NCI-H2171 (cell line): ENCODE results near the gene RALGDS.
"Not testable (repeated sequence)": the region's sequence is repeated elsewhere in the genome, so short reads cannot be mapped to it uniquely, and the experiment has no call there.

Experiments used
- DNase-seq: peaks from one replicate; lab custom pipeline; 2025; lab: John Stamatoyannopoulos, UW

Gene RALGDS

DNA sequence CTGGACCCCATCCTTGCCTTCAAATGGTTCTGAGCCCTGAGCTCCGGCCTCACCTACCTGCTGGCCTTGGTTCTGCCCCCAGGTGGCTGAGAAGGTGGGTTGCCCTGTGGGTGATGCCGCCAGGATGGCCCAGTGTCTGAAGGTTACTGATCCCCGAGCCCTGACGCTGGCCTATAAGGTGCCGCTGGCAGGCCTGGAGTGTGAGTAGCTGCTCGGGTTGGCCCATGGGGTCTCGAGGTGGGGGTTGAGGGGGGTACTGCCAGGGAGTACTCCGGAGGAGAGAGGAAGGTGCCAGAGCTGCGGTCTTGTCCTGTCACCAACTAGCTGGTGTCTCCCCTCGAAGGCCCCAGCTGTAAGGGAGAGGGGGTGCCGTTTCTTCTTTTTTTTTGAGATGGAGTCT, 54.0 kb downstream of the RALGDS start:
- DNase-seq, result no peak

DNA sequence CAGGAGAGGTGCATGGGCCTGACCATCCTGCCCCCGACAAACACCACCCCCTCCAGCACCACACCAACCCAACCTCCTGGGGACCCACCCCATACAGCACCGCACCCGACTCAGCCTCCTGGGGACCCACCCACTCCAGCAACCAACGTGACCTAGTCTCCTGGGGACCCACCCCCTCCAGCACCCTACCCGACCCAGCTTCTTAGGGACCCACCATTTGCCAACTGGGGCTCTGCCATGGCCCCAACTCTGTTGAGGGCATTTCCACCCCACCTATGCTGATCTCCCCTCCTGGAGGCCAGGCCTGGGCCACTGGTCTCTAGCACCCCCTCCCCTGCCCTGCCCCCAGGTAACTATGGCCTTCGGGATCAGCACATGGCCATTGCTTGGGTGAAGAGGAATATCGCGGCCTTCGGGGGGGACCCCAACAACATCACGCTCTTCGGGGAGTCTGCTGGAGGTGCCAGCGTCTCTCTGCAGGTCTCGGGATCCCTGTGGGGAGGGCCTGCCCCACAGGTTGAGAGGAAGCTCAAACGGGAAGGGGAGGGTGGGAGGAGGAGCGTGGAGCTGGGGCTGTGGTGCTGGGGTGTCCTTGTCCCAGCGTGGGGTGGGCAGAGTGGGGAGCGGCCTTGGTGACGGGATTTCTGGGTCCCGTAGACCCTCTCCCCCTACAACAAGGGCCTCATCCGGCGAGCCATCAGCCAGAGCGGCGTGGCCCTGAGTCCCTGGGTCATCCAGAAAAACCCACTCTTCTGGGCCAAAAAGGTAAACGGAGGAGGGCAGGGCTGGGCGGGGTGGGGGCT, 54.7 kb downstream of the RALGDS start:
- no peak for DNase-seq

GRCh38 chr9:133065070-133065388, 56.0 kb downstream of the RALGDS start:
- no peak for DNase-seq

DNA sequence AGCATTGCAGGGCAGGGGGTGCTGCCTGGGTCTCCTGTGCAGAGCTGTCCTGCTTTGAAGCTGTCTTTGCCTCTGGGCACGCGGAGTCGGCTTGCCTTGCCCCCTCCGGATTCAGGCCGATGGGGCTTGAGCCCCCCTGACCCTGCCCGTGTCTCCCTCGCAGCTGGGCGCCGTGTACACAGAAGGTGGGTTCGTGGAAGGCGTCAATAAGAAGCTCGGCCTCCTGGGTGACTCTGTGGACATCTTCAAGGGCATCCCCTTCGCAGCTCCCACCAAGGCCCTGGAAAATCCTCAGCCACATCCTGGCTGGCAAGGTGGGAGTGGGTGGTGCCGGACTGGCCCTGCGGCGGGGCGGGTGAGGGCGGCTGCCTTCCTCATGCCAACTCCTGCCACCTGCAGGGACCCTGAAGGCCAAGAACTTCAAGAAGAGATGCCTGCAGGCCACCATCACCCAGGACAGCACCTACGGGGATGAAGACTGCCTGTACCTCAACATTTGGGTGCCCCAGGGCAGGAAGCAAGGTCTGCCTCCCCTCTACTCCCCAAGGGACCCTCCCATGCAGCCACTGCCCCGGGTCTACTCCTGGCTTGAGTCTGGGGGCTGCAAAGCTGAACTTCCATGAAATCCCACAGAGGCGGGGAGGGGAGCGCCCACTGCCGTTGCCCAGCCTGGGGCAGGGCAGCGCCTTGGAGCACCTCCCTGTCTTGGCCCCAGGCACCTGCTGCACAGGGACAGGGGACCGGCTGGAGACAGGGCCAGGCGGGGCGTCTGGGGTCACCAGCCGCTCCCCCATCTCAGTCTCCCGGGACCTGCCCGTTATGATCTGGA, 56.6 kb downstream of the RALGDS start:
- DNase-seq, result no peak

- no peak for DNase-seq
Measured at GRCh38 chr9:133063500-133064231, 57.4 kb downstream of the RALGDS start.

GRCh38 chr9:133063159-133063499, 57.9 kb downstream of the RALGDS start:
- DNase-seq, result no peak

- not testable (repeated sequence) for DNase-seq
Measured at GRCh38 chr9:133062569-133062968, 58.5 kb downstream of the RALGDS start.

- not testable (repeated sequence) for DNase-seq
Measured at GRCh38 chr9:133061764-133062145, 59.3 kb downstream of the RALGDS start, which contains the start of gene CEL. Gene CEL (plus strand): TSS chr9:133061981. CDS start chr9:133062003, 22 bp downstream.

DNA sequence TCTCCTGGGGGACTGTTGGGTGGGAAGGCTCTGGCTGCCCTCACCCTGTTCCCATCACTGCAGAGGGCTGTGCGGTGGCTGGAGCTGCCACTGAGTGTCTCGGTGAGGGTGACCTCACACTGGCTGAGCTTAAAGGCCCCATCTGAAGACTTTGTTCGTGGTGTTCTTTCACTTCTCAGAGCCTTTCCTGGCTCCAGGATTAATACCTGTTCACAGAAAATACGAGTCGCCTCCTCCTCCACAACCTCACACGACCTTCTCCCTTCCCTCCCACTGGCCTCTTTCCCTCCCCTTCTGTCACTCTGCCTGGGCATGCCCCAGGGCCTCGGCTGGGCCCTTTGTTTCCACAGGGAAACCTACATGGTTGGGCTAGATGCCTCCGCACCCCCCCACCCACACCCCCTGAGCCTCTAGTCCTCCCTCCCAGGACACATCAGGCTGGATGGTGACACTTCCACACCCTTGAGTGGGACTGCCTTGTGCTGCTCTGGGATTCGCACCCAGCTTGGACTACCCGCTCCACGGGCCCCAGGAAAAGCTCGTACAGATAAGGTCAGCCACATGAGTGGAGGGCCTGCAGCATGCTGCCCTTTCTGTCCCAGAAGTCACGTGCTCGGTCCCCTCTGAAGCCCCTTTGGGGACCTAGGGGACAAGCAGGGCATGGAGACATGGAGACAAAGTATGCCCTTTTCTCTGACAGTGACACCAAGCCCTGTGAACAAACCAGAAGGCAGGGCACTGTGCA, 59.8 kb downstream of the RALGDS start:
- peak; percentile 30 for DNase-seq

DNA sequence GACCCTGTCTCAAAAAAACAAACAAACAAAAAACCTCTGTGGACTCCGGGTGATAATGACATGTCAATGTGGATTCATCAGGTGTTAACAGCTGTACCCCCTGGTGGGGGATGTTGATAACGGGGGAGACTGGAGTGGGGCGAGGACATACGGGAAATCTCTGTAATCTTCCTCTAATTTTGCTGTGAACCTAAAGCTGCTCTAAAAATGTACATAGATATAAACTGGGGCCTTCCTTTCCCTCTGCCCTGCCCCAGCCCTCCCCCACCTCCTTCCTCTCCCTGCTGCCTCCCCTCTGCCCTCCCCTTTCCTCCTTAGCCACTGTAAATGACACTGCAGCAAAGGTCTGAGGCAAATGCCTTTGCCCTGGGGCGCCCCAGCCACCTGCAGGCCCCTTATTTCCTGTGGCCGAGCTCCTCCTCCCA, 60.6 kb downstream of the RALGDS start:
- no peak for DNase-seq

DNA sequence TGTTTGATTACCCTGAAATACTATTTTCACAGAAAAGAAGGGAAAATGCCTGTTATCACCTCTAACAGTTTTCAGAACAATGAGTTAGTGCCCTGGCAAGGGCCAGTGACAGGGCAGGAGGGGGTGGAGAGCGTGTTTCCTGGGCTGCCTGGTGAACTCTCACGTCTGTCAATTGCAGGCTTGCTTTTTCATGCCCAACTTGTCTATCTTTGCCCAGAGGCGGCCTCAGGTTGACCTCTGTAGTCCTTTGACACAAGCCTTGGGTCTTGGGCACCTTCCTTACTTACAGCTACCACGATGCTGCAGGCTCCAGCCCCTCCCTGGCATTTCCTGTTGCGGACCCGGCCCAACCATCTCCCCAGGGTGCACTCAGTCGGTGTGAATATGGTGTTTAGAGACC, 61.4 kb downstream of the RALGDS start:
- no peak for DNase-seq

DNA sequence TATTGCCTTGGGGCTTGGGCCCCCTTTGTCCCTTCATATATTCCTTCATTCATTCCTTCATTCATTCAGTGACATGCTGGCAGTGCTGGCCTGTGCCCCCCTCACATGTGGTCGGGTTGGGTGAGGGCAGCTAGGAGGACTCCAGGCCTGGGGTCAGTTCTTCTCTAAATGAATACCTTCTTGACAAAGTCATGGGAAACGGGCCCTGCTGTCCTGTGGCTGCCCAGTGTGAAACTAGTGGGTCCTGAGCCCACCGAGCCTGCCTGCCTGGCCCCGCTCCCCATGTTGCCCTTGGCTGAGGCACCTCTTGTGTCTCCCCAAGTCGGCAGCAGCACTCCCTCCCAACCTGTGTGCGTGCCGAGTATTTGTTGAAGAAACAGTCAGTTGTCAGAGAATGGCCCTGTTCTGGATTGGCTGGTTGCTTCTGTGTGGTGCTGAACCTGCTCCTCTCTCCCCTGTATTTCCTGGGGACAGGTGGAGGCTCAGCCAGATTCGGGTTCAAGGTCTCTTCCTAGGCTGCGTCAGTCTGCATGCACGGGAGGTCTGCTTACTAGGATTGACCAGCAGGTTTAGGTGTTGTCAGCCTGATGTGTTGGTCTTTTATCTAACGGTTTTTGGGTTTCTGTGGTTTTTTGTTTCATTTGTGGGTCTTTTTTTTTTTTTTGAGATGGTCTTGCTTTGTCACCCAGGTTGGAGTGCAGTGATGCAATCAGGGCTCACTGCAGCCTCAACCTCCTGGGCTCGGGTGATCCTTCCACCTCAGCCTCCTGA, 62.3 kb downstream of the RALGDS start:
- no peak for DNase-seq

- no peak for DNase-seq
Measured at GRCh38 chr9:133058071-133058470, 63.0 kb downstream of the RALGDS start.

DNA sequence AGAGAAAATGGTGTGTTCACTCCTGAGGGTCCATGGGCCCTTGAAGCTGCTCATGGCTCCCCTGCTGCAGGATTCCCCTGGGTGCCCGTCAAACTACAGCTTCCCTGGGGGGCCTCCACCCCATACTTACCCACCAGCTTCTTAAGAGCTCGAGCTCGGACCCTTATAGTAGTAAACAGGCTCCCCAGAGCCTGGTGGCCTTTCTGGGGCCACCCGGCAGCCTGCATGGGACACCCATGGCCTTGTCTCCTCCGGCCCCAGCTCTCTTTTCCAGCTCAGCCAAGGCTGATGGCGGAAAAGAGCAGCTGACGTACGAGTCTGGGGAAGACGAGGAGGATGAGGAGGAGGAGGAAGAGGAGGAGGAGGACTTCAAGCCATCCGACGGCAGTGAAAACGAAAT, 63.5 kb downstream of the RALGDS start:
- DNase-seq, result no peak

DNA sequence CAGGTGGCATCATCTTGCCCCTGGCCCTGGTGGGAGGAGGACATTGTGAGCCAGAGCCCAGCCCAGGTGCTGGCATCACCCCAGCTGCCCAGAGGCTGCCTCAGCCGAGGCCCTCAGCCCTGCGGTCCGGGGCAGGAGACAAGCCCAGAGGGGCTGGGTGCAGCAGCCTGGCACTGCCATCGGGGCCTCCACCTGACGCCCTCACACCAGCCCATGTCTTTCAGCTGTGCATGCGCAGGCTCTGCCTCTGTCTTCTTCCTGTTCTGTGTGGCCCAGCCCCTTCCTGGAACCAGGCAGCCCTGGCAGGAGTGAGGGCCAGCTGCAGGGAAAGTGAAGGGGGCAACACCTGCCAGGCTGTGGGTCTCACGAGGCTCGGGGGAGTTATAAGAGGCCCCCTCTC, 64.0 kb downstream of the RALGDS start:
- DNase-seq, result no peak

DNA sequence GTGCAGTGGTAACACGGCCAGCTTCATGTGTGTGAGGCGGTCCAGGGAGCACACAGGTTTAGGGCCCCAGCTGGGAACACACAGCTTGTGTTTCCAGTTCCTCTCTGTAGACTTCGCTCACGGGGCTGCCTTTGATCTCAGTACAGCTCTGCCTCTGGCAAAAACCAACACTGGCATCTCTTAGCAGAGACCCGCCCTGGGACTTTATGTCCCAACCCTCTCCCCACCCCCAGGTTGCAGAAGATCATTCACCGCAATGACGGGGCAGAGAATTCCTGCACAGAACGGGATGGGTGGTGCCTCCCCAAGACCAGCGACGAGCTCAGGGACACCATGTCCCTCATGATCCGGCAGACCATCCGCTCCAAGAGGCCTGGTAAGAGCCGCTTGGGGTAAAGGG, 64.5 kb downstream of the RALGDS start:
- DNase-seq, result no peak

DNA sequence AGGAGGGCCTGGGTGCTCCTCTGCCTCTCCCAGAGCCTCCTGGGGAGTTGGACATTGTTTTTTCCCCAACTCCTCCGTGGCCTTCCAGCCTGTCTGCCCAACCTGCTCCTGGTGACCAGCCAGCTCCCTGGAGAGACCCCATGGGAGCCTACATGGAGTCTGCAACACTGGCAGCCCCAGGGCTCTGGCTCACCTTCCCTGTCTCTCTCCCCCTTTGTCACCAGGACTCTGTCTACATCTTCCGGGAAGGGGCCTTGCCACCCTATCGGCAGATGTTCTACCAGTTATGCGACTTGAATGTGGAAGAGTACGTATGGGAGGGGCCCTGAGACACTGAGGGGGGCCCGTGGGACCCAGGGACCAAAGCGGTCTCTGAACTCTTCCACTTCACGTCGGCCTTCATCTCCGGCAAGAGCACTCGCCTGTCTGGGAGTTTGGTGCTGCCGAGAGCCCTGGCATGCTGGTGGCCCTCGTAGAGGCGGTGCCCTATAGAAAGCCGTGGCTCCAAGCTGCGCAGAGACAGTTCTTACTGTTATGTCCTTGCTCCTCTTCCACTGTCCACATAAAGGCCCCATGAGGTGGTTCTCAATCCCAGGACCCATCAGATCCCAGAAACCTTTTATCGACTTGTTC, 65.1 kb downstream of the RALGDS start:
- no peak for DNase-seq

DNA sequence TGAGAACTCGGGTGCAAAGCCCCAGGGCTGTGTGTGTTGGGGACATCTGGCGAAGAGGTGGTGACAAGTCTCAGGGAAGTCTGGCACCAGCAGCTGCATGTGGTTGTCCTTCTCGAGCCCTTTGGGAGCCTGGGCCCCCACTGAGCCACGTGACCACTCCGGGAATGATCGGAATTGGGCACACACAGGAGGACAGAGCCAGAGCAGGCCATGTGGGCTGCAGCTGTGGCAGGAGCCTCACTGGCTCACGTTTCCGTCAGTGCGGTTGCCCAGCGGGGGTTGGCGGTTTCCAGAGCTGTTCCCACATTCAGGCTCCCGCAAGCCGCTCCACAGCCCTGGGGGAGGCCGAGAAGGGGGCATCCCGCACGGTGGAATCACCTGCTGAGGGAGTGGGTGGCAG, 66.1 kb downstream of the RALGDS start:
- DNase-seq, result no peak

GRCh38 chr9:133054194-133054890, 66.7 kb downstream of the RALGDS start:
- no peak for DNase-seq

GRCh38 chr9:133051966-133052539, 69.0 kb downstream of the RALGDS start:
- DNase-seq, result no peak
